Transverse colon (tissue), 4 donors: Measurements from ENCODE around the gene CCDC8. TPM values are rescaled to one million over a fixed set of nuclear protein-coding genes. Genes with fewer than 3 reads are reported as not detected.
"Not testable (repeated sequence)": the region's sequence is repeated elsewhere in the genome, so short reads cannot be mapped to it uniquely, and the experiment has no call there.

Experiments used
- DNase-seq: peaks from one replicate; pipeline ENCODE4 v3.0.0-alpha.2; 2019
- H3K27ac ChIP-seq, 4 donors: fragments of 200-600 bp; sonication (generic); 2 replicates each; pipeline ENCODE4 v1.5.1; 2016 to 2018; ENCODE audit warnings: inconsistent platforms in 4 of 4
- H3K27me3 ChIP-seq: fragments of 200-600 bp; sonication (generic); 2 replicates; pipeline ENCODE4 v1.5.1; 2017; ENCODE audit warnings: inconsistent platforms
- H3K36me3 ChIP-seq, 4 donors: fragments of 200-600 bp; sonication (generic); 2 replicates each; pipeline ENCODE4 v1.5.1; 2017 to 2019; ENCODE audit warnings: inconsistent platforms in 4 of 4
- H3K4me1 ChIP-seq, 4 donors: fragments of 200-600 bp; sonication (generic); 2 replicates each; pipeline ENCODE4 v1.5.1; 2017 to 2020; ENCODE audit warnings: inconsistent platforms in 4 of 4
- H3K4me3 ChIP-seq, 4 donors: fragments of 200-600 bp; sonication (generic); 1 replicate in 1 of 4; 2 replicates in 3 of 4; pipeline versions ENCODE4 v1.5.1 to v1.6.1; 2017 to 2019; ENCODE audit warnings: inconsistent platforms in 4 of 4
- H3K9me3 ChIP-seq, 2 donors: fragments of 200-600 bp; sonication (generic); 2 replicates each; pipeline ENCODE4 v1.5.1; 2017 to 2019; ENCODE audit warnings: inconsistent platforms in 2 of 2
- EP300 ChIP-seq: sonication (generic); formaldehyde crosslinking; IDR thresholded peaks from one replicate; pipeline ENCODE4 v1.6.1; 2017; ENCODE audit warnings: antibody characterized with exemption, low read depth
- POLR2A ChIP-seq: fragments of 450-650 bp; IDR thresholded peaks from one replicate; pipeline ENCODE4 v1.6.1; 2016; ENCODE audit warnings: antibody characterized with exemption, mild to moderate bottlenecking, moderate library complexity
- POLR2AphosphoS5 ChIP-seq, 3 donors: sonication (generic); formaldehyde crosslinking; IDR thresholded peaks; one replicate each; pipeline ENCODE4 v1.6.1; 2016; ENCODE audit warnings: antibody characterized with exemption in 3 of 3
- WGBS, 2 donors: methylation state at CpG; one replicate each; pipeline ENCODE4 v1.1.5; 2018; ENCODE audit warnings: low coverage in 1 of 2; 5-methylcytosine and 5-hydroxymethylcytosine counted together
- in situ Hi-C, 4 donors: fragments of 200-750 bp; cut with MboI; loops; one replicate each; pipeline versions ENCODE4 v1.15.0 to v1.15.1; 2017; ENCODE audit warnings: low sequenced_read_pairs in 3 of 4, low pct_ligation_motif_present in 1 of 4, low pct_unique_long_range_greater_than_20kb in 1 of 4
- intact Hi-C: fragments of 100-400 bp; cut with DNase I; formaldehyde crosslinking; loops from one replicate; pipeline ENCODE4 v1.15.1; 2023; ENCODE audit warnings: low total_unique reads
- total RNA-seq, 4 donors: library from RNA; depleted of rRNA; stranded (reverse); fragments of >200 nt; gene quantifications; one replicate each; pipeline ENCODE4 v1.1.0, GENCODE V29; 2016
- TF ChIP-seq, protein P1 (sequence below), 5 experiments: fragments of 200-600 bp in 3 of 5; fragments of 450-650 bp in 2 of 5; sonication (generic) in 3 of 5; IDR thresholded peaks; 1 replicate in 2 of 5; 2 replicates in 3 of 5; pipeline ENCODE4 v1.5.1; 2016 to 2017; ENCODE audit warnings: antibody characterized with exemption in 5 of 5, inconsistent platforms in 3 of 5, mild to moderate bottlenecking in 2 of 5, moderate library complexity in 1 of 5

Gene CCDC8
- total RNA-seq, 4 donors from 2014 or later, result 0.40 to 1.9 (median 1.2) TPM

DNA sequence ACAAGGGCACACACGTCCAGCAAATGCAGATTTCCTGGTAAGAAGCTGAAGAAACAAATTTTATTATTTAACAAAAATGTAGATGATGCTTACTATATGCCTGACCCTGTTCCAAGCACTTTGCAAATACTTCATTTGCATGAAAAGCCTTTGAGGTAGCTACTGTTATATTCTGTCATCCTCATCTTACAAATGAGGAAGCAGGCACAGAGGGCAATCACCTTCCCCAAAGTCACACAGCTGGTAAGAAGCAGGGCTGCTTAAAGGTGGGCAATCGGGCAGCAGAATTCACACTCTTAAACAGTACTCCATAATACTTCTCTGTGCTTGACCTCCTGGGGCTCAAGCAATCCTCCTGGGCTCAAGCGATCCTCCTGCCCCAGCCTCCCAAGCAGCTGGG, 33.6 kb upstream of the CCDC8 start:
- no peak overlapping the region for H3K27ac ChIP-seq
- H3K4me1 ChIP-seq, result peaks cover 0 to 6% (median 0%) of the 10 kb centered on the region in 4 donors
- H3K27me3 ChIP-seq, result peaks cover 6% of the 10 kb centered on the region
- TF ChIP-seq, protein P1, sequence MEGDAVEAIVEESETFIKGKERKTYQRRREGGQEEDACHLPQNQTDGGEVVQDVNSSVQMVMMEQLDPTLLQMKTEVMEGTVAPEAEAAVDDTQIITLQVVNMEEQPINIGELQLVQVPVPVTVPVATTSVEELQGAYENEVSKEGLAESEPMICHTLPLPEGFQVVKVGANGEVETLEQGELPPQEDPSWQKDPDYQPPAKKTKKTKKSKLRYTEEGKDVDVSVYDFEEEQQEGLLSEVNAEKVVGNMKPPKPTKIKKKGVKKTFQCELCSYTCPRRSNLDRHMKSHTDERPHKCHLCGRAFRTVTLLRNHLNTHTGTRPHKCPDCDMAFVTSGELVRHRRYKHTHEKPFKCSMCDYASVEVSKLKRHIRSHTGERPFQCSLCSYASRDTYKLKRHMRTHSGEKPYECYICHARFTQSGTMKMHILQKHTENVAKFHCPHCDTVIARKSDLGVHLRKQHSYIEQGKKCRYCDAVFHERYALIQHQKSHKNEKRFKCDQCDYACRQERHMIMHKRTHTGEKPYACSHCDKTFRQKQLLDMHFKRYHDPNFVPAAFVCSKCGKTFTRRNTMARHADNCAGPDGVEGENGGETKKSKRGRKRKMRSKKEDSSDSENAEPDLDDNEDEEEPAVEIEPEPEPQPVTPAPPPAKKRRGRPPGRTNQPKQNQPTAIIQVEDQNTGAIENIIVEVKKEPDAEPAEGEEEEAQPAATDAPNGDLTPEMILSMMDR (IDR thresholded peaks at IDR 0.05), result no peak
- no peak for TF ChIP-seq POLR2A
- no peaks in the 10 kb centered on the region for H3K9me3 ChIP-seq
- intact Hi-C loops, result no loop called here
- H3K36me3 ChIP-seq, result no peaks in the 10 kb centered on the region
- in situ Hi-C loops, result no loop called here
- no peak overlapping the region for H3K4me3 ChIP-seq
- no peak for DNase-seq
- 42% methylated on average over 3 of the region's 3 CpGs; no CpG with 5 or more reads in 1 of the 2 donors for WGBS, 2 donors

DNA sequence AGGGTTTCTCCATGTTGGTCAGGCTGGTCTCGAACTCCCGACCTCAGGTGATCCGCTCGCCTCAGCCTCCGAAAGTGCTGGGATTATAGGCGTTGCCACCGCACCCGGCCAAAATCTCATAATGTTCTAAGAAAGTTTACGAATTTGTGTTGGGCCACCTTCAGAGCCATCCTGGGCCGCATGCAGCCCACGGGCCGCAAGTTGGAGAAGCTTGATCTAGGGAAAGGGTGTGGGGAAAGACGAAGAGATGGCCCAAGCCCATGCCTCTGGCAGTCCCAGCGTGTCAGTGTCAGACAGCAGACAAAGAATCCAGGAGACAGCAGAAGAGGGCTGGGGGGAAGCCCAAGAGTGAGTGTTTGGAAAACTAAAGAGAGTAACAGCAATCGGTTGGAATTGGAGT, 32.7 kb upstream of the CCDC8 start:
- no peak overlapping the region for H3K27ac ChIP-seq
- no peaks in the 10 kb centered on the region for H3K36me3 ChIP-seq
- intact Hi-C loops (no loop called here), in situ Hi-C loops (no loop called here)
- no peaks in the 10 kb centered on the region for H3K27me3 ChIP-seq
- H3K4me1 ChIP-seq, result peaks cover 0 to 6% (median 0%) of the 10 kb centered on the region in 4 donors
- no peaks in the 10 kb centered on the region for H3K9me3 ChIP-seq
- no peak overlapping the region for H3K4me3 ChIP-seq
- 86 to 93% methylated on average over 11 to 15 of the region's 15 CpGs for WGBS, 2 donors
- TF ChIP-seq, protein P1 (IDR thresholded peaks at IDR 0.05), result no peak
- no peak for TF ChIP-seq POLR2A
- no peak for TF ChIP-seq POLR2AphosphoS5 (IDR thresholded peaks at IDR 0.05)
- TF ChIP-seq EP300, result no peak
- no peak for DNase-seq

DNA sequence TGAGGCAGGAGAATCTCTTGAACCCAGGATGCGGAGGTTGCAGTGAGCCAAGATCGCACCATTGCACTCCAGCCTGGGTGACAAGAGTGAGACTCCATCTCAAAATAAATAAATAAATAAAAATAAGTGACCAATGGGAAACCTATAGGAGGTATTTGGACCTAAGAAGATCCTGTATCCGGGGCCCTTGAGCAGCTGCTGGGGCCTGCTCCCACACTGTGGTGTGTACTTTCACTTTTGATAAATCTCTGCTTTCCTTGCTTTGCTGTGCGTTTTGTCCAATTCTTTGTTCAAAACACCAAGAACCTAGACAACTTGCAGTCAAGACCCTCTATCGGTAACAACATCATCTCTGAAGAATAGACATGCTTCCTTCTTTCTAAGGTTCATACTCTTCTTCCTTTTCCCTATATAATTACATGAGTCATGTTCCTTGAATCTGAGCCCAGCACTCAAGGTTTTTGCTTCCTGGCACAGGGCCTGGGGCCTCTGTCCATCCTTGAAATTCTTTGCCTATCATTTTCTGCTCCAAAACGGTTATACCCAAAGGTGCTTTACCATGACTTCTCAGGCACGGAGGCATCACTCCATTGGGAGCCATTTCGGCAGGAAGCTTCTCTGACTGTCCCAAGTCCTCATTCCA, 29.6 kb upstream of the CCDC8 start:
- TF ChIP-seq EP300, result no peak
- TF ChIP-seq, protein P1 (IDR thresholded peaks at IDR 0.05), result no peak
- no peak for TF ChIP-seq POLR2A
- no peak for TF ChIP-seq POLR2AphosphoS5 (IDR thresholded peaks at IDR 0.05)
- in situ Hi-C loops (no loop called here), intact Hi-C loops (no loop called here)
- Histone ChIP-seq H3K36me3 (no peaks in the 10 kb centered on the region), H3K4me1 (peaks cover 0 to 6% (median 0%) of the 10 kb centered on the region in 4 donors), H3K27ac (no peak overlapping the region), H3K27me3 (no peaks in the 10 kb centered on the region), H3K4me3 (no peak overlapping the region), H3K9me3 (no peaks in the 10 kb centered on the region)
- no peak for DNase-seq
- 41 to 58% methylated on average over 5 to 8 of the region's 8 CpGs for WGBS, 2 donors

DNA sequence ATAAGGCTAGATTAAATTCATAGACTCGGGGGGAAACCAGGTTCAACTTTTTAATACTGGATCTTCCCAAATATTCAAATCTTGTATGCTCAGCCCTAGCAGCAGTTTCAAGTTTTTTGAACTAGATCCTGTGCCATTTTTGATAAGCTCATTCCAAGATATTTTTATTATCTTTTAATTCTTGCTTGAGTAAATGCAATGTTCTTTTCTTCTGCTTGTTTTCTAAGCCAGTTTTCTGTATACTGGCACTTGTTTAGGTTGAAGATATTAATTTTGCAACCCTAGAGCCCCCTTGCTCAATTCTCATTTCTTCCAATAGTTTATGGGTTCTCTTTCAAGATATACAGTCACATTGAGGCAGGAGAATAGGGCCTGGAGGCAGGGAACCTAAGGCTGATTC, 28.5 kb upstream of the CCDC8 start:
- Histone ChIP-seq H3K9me3 (no peaks in the 10 kb centered on the region), H3K4me1 (peaks cover 0 to 6% (median 0%) of the 10 kb centered on the region in 4 donors), H3K27ac (no peak overlapping the region), H3K4me3 (no peak overlapping the region), H3K36me3 (no peaks in the 10 kb centered on the region), H3K27me3 (no peaks in the 10 kb centered on the region)
- WGBS, 2 donors, result 67 to 71% methylated on average over 1 of the region's 1 CpG
- in situ Hi-C loops (no loop called here), intact Hi-C loops (no loop called here)
- TF ChIP-seq POLR2AphosphoS5 (IDR thresholded peaks at IDR 0.05) (no peak), EP300 (no peak), POLR2A (no peak)
- TF ChIP-seq, protein P1 (IDR thresholded peaks at IDR 0.05), result no peak
- DNase-seq, result no peak

DNA sequence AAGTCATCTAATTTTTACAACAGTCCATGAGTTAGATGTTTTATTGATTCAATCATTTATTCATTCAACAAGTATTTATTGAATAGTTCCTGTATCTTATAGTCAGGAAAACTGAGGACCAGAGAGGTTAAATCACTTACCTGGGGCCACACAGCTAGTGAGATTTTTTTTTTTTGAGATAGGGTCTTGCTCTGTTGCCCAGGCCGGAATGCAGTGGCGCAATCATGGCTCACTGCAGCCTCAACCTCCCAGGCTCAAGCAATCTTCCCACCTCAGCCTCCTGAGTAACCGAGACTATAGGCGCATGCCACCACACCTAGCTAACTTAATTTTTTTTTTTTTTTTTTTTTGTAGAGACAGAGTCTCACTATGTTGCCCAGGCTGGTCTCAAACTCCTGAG, 22.3 kb upstream of the CCDC8 start:
- H3K4me3 ChIP-seq, H3K27ac ChIP-seq, H3K9me3 ChIP-seq, DNase-seq, in situ Hi-C loops, H3K4me1 ChIP-seq, intact Hi-C loops, H3K36me3 ChIP-seq: not testable (repeated sequence)
- WGBS, 2 donors, result 86 to 93% methylated on average over 2 to 4 of the region's 4 CpGs
- H3K27me3 ChIP-seq, result peaks cover 29% of the 10 kb centered on the region
